ENCODE measurements around the gene MICU1. TPM values are rescaled to one million over a fixed set of nuclear protein-coding genes. Genes with fewer than 3 reads are reported as not detected.
A peak's percentile ranks its signal among the peaks of the same experiment; 100 is the strongest.
"Not testable (repeated sequence)": the region's sequence is repeated elsewhere in the genome, so short reads cannot be mapped to it uniquely, and the experiment has no call there.

Gene MICU1, protein sequence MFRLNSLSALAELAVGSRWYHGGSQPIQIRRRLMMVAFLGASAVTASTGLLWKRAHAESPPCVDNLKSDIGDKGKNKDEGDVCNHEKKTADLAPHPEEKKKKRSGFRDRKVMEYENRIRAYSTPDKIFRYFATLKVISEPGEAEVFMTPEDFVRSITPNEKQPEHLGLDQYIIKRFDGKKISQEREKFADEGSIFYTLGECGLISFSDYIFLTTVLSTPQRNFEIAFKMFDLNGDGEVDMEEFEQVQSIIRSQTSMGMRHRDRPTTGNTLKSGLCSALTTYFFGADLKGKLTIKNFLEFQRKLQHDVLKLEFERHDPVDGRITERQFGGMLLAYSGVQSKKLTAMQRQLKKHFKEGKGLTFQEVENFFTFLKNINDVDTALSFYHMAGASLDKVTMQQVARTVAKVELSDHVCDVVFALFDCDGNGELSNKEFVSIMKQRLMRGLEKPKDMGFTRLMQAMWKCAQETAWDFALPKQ
- 66.8 TPM for total RNA-seq

DNA sequence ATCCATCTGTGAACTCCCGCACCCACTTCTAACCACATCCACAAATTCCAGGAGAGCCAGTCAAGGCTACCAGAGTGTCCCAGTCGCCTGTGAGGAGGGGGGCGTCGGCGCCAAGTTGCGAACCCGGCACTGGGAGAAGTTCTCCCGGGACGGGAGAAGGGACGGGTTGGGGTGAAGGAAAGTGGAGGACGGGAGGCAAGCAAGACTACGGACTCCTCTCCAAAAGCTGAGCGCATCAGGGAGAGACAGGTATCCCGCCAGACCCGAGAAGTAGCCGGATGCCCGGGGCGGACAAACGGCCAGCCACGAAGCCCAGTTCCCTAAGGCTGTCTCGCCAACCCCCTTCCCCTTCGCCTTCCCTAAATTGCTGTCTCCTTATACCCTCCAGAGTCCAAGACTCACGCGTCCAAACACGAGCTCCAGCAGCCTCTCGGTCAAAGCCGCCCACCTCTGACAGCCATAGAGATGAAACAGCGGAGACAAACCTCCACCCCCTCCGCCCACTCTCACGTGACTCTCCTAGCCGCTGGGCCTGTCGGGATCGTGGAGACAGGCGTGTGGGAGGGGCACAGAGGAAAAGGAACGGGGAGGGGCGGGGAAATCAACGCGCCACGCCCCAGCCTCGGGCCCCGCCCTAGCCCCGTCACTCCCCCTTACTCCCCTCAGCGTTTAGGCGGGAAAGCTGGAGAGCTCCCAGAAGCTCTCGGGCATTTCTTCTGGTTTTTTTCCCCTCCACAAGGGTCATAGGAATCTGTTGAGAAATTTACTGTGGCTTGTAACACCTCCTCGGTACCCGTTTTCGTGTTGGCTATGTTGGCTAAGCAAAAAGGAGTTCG is at the start of gene MICU1:
MICU1 (minus strand) TSS at position 472 of the 836 bp plus-strand sequence. CDS start 59,286 bp downstream, outside the sequence.
- DNase-seq: peak; percentile 97

DNA sequence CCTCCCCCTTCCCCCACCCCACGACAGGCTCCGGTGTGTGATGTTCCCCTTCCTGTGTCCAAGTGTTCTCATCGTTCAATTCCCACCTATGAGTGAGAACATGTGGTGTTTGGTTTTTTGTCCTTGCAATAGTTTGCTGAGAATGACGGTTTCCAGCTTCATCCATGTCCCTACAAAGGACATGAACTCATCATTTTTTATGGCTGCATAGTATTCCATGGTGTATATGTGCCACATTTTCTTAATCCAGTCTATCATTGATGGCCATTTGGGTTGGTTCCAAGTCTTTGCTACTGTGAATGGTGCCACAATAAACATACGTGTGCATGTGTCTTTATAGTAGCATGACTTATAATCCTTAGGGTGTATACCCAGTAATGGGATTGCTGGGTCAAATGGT is 48.3 kb upstream of the MICU1 start:
- not testable (repeated sequence) for DNase-seq

DNA sequence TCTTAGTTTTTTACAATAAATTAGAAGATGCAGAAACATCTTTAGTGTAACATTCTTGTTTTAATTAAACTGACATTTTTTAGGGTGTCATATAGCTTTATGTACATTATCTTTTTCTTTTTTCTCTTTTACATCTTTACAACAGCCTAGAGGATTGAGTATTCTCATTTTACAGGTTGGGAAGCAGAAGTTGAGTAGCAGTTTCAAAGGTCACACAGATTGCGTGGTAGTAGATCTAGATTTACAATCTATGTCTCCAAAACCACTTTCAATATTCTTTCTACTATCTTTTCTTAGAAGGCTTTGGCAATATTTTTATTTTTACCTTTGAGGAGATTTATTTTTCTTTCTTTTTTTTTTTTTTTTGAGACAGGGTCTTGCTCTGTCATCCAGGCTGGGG is 47.4 kb upstream of the MICU1 start:
- no peak for DNase-seq

DNA sequence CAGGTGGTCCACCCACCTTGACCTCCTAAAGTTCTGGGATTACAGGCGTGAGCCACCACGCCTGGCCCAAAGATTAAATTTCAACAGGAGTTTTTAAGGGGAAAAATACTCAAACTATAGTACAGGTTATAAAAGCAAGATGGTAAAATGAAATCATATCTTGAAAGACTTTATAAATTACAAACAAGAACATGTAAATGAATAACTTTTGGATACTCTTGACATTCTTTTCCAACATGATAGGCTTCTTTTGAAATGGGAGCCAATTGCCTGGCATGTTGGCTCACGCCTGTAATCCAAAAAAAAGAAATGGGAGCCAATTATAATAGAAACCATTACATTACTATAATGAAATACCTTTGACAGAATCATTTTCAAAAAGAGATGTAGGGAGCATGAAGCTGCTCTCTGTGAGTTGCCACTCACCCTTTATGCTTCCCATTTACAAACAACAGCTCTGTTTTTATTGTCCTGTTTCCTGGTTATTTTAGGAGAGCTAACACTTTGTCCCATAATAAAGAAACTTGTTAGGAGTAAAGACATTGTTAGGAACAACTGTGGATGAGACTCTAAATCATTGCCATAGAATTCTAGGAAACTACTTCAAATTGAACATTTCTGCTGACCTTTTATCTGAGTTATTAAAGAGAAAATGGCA is 41.5 kb upstream of the MICU1 start:
- no peak for DNase-seq

DNA sequence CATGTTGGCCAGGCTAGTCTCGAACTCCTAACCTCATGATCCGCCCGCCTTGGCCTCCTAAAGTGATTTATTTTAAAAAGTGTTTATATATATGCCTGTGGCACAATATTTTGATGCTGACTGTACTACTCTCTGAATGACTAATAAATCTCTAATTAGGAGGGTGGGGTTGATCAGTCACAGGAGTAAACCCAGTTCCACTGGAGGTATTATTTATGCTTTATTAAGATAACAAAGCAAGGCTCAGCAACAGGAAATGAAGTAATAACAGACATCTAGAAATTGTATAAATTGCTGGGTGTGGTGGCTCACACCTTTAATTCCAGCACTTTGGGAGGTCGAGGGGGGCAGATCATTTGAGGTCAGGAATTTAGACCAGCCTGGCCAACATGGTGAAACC is 40.0 kb upstream of the MICU1 start:
- DNase-seq: no peak

DNA sequence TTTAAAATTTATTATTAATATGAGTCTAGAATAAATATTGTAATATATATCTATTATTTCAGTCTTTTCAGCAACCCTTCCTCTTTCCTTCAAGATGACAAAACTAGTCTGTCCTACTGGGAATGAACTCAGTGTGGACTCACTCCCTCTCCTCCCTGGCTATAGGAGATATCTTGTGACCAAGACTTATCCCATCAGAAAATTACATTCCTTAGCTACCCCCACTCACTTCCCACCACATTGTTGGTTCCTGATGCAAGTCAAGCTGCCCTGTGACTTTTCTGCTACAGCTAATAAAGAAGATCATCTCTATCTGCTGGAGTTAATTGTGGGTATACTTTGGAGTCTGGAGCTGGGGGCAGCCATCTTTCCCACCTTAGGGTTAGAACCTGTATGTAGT is 38.1 kb upstream of the MICU1 start:
- no peak for DNase-seq

DNA sequence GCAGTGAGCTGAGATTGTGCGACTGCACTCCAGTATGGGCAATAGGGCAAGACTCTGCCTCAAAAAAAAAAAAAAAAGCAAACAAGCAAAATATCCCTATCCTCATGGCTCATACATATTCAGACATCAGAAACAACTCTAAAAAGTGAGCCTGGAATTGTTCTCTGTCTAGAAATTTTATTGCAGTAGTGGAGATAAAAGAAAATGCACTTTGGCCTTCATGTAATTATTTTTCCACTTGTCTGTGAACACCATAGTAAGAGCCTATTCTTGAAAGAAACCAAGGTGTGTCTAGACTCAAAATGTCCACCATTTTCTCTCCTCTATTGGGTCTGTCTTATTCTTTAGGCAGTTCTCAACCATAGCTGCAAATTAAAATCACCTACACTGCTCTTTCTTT is 35.6 kb upstream of the MICU1 start:
- DNase-seq: no peak

DNA sequence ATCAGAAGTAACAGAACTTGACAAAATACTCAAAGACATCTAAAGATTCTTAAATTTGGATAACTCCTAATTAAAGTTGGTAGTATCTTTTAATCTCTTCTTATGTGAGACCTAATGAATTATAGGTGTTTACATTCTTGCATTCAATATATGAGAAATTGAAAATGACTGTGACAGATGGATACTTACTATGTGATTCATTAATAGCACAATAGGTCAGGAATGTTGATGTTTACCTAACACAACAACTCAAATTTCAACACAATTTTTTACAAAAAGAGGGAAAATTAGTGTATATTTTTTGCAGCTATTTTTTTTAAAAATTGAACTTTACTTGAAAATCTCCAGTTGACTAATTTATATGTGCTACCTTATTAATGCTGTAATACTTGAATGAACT is 34.3 kb upstream of the MICU1 start:
- DNase-seq: no peak

DNA sequence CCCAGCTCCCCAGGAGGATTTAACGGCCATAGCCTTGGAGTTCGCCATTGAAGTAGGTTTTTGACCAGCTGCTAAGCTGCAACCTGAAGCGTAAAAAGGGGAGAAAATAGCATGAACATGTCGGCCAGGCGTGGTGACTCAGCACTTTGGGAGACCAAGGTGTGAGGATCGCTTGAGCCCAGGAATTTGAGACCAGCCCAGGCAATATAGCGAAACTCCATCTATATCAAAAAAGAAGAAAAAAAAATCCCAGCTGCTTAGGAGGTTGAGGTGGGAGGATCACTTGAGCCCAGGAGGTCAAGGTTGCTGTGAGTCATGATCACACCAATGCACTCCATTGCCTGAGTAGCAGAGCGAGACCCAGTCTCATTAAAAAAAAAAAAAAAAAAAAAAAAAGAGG is 33.8 kb upstream of the MICU1 start:
- no peak for DNase-seq

DNA sequence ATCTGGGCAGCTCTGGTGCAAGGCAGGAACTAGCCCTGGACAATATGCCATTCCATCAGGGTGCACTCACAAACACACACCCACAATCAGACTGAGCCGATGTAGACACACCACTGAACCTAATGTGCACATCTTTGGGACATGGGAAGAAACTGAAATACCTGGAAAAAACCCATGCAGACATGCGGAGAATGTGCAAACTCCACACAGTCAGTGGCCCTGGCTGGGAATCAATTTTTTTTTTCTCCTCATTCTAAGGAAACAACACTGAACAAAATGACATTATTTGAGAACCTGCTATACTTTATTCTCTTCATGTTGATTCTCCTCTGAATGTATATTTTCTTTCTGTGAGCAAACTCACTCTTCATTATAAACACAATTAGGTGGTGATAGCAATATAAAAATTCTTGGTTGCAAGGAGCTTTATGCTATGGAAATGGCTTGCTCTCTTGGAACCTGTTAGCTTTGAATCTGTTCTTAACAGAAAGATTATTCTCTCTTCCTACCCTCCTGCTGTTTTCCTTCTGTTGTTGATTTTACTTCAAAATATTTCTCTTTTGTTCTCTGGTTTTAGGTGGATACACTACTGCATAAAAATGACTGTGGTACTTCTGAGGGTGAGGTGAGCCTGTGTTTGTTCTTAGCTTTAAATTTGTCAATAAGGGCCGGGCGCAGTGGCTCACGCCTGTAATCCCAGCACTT is 33.0 kb upstream of the MICU1 start:
- DNase-seq: no peak

DNA sequence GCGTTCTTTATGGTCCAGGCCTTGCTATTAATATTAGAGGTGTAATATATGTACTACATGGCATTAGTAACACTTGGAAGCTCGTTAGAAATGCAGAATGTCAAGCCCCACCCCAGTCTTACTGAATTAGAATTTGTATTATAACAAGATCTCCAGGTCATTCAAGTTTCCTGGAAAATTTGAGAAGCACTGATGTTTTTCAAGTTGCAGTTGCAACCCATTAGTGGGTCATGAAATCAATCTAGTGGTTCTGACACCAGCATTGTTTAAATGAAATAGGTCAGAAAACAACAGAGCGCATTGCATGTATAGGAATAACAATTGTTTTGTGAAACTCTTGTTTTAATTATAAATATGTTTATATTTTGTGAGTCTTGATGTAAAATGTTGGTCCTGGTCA is 28.8 kb upstream of the MICU1 start:
- no peak for DNase-seq

DNA sequence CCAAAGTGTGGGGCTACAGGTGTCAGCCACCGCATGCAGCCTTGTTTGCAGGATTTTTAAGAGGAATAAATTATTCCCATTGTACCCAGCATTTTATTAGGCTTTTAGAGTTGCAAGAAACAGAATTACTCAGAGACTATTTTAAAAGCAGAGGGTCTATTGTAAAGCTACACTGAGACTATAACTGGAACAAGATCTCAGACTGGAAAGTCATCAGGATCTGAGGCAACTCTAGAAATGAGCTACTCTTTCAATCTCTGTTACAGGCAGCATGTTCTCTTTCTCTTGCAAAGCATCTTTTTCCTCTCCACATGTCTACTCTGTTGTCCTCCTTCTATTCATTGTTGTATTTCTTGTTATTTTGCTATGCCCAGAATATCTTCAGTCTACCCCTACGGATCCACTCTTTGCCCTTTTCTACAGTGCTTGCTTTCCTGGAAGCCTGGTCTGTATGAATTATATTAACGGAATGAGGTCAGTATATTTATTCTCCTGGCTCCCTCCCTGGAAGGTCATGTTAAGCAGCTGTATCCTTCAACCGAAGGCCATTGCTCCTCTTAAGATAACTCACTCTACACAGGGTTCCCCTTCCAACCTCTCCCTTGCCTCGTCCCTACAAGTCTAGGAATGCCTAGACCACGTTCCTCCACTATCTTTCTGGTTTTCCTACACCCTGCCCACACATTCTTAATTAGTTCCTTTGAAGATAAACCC is 27.7 kb upstream of the MICU1 start:
- DNase-seq: no peak

DNA sequence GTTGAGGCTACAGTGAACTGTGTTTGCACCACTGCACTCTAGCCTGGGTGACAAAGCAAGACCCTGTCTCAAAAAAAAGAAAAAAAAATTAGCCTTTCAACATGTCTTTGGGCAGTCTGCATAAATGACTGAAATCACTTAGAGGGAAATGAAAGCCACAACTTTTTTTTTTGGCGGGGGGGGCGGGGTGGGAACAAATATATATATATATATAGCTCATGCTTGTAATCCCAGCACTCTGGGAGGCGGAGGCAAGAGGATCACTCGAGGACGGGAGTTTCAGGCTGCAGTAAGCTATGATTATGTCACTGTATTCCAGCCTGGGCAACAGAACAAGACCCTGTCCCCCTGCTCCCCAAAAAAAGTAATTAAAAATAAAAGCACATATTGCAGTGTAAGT is 23.4 kb upstream of the MICU1 start:
- no peak for DNase-seq

DNA sequence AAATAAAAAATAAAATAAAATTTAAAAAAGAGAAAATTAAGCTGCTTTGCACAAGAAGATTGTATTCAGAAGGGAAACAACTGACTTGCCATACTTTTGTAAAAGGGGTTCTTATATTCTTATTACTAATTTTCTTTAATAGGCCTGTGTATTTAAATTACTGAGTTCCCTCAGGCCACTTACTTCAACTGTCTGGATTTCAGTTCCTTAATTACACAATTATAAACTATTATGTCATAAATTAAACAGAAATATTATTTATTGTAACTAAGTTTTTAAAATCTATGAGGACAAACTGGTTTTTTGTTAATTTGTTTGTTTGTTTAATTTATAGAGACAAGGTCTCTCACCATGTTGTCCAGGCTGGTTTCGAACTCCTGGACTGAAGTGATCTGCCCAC is 22.4 kb upstream of the MICU1 start:
- no peak for DNase-seq

DNA sequence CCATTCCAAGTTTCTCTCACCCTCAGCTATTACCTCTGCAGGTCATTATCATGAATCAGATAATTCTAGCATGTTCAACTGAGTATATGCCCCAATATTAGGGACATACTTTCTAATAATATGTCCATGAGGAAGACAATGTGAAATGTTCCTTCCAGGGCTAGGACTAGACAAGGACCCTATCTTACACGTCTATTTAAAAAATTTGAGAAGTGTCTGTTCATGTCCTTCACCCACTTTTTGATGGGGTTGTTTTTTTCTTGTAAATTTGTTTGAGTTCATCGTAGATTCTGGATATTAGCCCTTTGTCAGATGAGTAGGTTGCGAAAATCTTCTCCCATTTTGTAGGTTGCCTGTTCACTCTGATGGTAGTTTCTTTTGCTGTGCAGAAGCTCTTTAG is 21.1 kb upstream of the MICU1 start:
- not testable (repeated sequence) for DNase-seq

DNA sequence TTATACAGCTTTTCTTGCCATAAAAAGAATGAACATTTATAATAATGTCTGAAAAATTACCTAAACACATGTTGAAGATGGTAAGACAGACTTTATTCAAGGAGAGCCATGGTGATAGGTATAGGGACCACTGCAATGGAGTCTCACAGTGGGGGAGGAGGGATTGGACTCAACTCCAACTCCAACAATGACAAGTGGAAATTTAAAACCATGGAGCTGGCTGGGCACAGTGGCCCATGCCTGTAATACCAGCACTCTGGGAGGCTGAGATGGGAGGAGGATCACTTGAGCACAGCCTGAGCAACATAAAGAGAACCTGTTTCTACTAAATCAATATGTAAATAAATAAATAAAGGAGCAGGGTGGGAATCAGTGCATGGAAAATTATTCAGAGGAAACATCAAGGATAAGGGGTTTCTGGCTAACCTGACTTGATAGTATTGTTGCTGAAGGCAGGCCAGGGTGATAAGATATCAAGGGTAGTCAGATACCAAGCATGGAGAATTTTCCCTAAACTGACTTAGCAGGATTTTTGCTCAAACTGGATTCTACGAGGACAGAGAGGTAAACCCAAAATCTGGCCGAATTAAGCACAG is 19.5 kb upstream of the MICU1 start:
- DNase-seq: no peak

DNA sequence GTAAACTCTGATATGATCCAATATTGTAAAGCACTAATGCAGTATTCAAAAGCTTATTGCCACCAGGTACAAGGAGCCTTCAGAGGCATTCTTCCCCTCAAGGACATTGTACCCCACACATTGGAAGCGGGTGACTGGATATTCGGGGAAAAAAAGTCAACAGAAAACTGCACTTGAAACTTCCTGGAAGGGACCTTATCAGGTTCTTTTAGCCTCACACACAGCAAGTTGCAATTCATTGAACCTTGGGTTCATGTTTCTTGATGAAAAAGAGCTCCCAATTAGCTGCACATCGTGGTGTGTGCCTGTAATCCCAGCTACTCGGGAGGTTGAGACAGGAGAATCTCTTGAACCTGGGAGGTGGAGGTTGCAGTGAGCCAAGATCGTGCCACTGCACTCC is 16.4 kb upstream of the MICU1 start:
- DNase-seq: no peak

DNA sequence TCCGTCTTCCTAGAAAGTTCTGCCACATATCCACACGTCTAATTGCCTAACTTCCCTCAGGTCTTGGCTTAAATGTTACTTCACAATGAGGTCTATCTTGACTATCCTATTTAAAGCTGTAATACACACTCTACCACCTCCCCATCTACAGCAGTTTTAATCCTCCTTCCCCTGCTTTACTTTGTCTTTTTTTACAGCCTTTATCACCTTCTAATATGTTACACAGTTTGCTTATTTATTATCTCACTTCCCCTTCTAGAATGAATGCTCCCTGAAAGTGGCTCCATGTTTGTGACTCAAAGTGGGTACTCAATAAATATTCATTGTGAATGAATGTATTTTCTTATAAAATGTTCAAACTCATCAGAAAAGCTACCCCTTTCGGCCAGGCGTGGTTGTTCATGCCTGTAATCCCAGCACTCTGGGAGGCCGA is 13.6 kb upstream of the MICU1 start:
- no peak for DNase-seq

DNA sequence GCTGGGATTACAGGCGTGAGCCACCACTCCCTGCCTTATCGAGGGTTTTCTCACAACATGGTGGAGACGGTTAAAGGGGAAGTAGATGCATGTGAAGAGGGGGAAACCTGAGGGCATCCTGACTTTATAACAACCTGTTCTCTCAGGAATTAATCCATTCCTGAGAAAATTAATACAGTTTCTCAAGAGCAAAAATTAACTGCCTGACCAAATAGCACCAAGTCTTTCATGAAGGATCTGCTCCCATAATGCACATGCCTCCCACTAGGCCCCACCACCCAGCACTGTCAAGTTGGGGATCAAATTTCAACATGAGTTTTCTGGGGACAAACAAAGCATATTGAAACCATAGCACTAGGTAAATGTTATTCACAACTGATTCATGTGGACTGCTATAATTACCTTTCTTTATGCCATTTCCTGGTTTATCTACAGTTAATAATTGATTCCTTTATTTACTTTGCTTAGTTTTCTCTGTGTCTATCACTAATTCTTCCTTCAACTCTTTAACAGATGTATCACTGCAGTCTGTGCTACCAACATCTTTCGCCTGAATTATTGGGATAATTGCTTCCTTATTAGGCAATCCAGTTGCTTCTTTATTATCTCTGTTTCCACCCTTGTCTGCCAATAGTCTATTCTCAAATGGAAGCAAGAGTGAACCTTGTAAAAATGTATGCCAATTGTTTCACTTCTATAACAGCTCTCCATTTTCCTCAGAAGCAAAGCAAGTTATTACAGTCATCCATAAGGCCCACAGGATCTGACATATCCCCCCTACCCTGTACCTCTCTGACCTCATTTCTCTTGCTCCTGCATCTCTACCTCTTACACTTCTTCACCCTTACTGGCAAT is 12.9 kb upstream of the MICU1 start:
- DNase-seq: no peak

DNA sequence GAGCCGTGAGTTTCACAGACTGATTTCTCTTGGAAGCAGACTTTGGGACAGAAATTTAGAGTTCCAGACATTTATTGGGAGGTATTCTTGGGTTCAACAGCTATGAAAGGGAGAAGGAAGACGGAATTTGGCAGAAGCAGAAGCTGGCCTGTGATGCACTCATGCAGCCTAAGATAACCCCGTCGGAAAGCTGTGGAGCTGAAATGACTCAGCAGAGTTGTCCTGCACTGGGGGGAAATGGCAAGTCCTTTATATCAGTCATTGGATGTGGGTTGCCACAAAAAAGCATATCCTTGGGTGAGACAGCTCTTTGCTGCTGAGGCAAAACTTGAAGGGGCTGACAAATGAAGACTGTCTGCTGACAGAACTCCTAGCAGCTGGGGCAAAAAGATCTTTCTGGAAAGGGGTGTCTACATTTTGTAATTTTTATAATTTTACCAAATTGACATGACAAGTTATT is 11.5 kb upstream of the MICU1 start:
- no peak for DNase-seq

All from occipital lobe (tissue), 2 donors.